ENCODE results near the gene EMC10. TPM values are rescaled to one million over a fixed set of nuclear protein-coding genes. Genes with fewer than 3 reads are reported as not detected.

Gene EMC10
- total RNA-seq, 1 experiment from 2014 or later: 109 TPM

- Histone ChIP-seq H3K4ac (ENCODE audit: low read depth, low read length) (no peak overlapping the region), H2BK20ac (ENCODE audit: low read depth, low read length, poor library complexity, severe bottlenecking) (no peak overlapping the region), H3K23ac (ENCODE audit: insufficient read length, low read depth, low read length) (no peak overlapping the region), H3K4me1 (ENCODE audit: insufficient read depth, low read length) (no peaks in the 10 kb centered on the region), H3K23me2 (ENCODE audit: insufficient read length, low read depth, low read length, poor library complexity, severe bottlenecking) (no peaks in the 10 kb centered on the region), H3K9ac (ENCODE audit: extremely low read depth, insufficient read length, low read length) (no peak overlapping the region), H3K79me2 (ENCODE audit: insufficient read depth, low read length) (no peaks in the 10 kb centered on the region), H4K20me1 (ENCODE audit: control insufficient read depth, insufficient read depth, insufficient read length) (peaks cover 6% of the 10 kb centered on the region), H2BK5ac (ENCODE audit: insufficient read length, low read length) (no peak overlapping the region), H2BK15ac (ENCODE audit: low read depth, low read length) (no peak overlapping the region), H4K8ac (replicated peaks; ENCODE audit: insufficient read length, low read depth, low read length) (no peak overlapping the region), H3K27ac (ENCODE audit: insufficient read length, low read depth, low read length) (no peak overlapping the region), H3K56ac (ENCODE audit: insufficient read length, low read depth, low read length) (no peak overlapping the region), H3T11ph (ENCODE audit: low read length) (no peak overlapping the region), H2BK120ac (ENCODE audit: low read depth, low read length, poor library complexity, severe bottlenecking) (no peak overlapping the region), H4K91ac (ENCODE audit: insufficient read length, low read depth, low read length) (no peak overlapping the region), H3K14ac (ENCODE audit: insufficient read depth, low read length) (no peak overlapping the region), H4K5ac (ENCODE audit: insufficient read length, low read depth, low read length) (no peak overlapping the region), H3K9me3 (ENCODE audit: control insufficient read depth, low read depth, low read length) (no peaks in the 10 kb centered on the region), H2AFZ (ENCODE audit: low read length) (no peak overlapping the region), H3K4me2 (ENCODE audit: insufficient read depth, insufficient read length, low read length) (no peak overlapping the region), H3K27me3 (ENCODE audit: insufficient read depth, low read length) (no peaks in the 10 kb centered on the region), H3K18ac (ENCODE audit: insufficient read length, low read depth, low read length) (no peak overlapping the region), H3K79me1 (ENCODE audit: insufficient read depth, low read depth, low read length, poor library complexity, severe bottlenecking) (no peaks in the 10 kb centered on the region), H2BK12ac (ENCODE audit: insufficient read length, low read depth, low read length) (no peak overlapping the region), H2AK5ac (ENCODE audit: insufficient read length, low read length) (no peak overlapping the region)
- Mint-ChIP-seq H3K9me3 (peaks cover 0 to under 1% of the 10 kb centered on the region in 2 experiments; a peak in 1 of 5 replicates), H3K4me1 (peaks cover 0 to 10% of the 10 kb centered on the region in 2 experiments; a peak in 2 of 4 replicates), H3K36me3 (ENCODE audit: insufficient read depth in 1 of 3, low read depth in 3 of 3) (peaks cover 0 to 4% (median 2%) of the 10 kb centered on the region in 3 experiments; a peak in 4 of 7 replicates), H3K27ac (no peak overlapping the region), H3K4me3 (no peak overlapping the region), H3K27me3 (ENCODE audit: low read depth) (peaks cover 11% of the 10 kb centered on the region)
- TF ChIP-seq, protein P1, sequence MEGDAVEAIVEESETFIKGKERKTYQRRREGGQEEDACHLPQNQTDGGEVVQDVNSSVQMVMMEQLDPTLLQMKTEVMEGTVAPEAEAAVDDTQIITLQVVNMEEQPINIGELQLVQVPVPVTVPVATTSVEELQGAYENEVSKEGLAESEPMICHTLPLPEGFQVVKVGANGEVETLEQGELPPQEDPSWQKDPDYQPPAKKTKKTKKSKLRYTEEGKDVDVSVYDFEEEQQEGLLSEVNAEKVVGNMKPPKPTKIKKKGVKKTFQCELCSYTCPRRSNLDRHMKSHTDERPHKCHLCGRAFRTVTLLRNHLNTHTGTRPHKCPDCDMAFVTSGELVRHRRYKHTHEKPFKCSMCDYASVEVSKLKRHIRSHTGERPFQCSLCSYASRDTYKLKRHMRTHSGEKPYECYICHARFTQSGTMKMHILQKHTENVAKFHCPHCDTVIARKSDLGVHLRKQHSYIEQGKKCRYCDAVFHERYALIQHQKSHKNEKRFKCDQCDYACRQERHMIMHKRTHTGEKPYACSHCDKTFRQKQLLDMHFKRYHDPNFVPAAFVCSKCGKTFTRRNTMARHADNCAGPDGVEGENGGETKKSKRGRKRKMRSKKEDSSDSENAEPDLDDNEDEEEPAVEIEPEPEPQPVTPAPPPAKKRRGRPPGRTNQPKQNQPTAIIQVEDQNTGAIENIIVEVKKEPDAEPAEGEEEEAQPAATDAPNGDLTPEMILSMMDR (conservative IDR thresholded peaks at IDR 0.05): no peak
- no CpG with 5 or more reads among the region's 3 CpGs for WGBS (ENCODE audit: extremely low coverage, insufficient read length, low lambda C conversion rate)
- no peak for DNase-seq
Observed at GRCh38 chr19:50453243-50453642, 23.1 kb upstream of the EMC10 start.
